HG03432 (cell line): Measurements from ENCODE around the gene ATP10A.

Experiments used
- ATAC-seq: cut with Tn5 transposase; IDR thresholded peaks from one replicate; pipeline ENCODE4 v1.9.1; 2021; ENCODE audit warnings: mild to moderate bottlenecking, moderate library complexity; ENCODE audit not compliant: unreplicated experiment

The ATP10A gene

DNA sequence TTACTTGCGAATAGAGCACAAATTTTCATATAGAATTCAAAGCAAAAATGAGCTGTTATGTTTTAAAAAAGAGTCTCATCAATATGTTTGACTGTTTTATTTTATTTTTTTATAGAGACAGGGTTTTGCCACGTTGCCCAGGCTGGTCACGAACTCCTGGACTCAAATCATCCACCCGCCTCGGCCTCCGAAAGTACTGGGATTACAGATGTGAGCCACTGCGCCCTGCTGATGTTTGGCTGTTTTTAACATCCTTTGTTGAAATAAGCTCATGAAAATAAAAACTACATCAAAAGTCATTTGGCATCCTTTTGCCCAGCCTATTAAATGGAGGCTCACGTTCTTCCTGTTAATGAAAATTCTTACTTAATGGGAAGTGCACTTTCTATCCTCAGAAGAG, 154.7 kb downstream of the ATP10A start:
- ATAC-seq = no peak

DNA sequence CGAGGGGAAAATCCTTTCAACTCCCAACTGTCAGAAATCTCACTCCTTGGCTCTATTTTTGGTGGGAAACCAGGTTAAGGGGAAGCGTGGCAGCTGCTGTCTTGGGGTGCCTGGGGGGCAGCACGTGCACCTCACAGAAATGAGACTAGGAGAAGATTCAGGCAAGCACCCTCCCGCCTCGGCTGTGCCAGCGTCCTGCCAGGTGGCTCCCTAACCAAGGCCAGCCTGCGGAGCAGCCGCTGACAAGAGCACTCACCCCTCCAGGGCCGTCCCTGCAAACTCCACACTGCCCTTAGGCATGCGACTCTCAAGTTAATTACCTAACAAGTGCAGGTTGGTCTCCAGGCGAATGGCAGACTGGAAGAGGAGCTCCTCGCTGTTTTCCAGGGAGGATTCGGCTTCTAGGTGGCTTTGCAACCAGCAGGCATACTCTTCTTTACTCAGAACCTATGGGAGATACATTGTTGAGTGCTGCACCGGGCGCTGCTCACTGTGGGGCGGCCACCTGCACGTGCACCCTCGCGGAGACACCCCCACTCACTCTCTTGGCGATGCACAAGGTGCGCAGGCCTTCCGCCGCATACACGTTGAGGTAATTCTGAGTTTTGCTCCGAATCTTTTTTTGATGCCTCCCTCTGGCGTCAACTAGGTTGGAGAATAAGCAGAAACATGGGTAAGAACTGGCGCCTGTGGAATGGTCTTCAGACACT, 155.3 kb downstream of the ATP10A start:
- no peak for ATAC-seq

DNA sequence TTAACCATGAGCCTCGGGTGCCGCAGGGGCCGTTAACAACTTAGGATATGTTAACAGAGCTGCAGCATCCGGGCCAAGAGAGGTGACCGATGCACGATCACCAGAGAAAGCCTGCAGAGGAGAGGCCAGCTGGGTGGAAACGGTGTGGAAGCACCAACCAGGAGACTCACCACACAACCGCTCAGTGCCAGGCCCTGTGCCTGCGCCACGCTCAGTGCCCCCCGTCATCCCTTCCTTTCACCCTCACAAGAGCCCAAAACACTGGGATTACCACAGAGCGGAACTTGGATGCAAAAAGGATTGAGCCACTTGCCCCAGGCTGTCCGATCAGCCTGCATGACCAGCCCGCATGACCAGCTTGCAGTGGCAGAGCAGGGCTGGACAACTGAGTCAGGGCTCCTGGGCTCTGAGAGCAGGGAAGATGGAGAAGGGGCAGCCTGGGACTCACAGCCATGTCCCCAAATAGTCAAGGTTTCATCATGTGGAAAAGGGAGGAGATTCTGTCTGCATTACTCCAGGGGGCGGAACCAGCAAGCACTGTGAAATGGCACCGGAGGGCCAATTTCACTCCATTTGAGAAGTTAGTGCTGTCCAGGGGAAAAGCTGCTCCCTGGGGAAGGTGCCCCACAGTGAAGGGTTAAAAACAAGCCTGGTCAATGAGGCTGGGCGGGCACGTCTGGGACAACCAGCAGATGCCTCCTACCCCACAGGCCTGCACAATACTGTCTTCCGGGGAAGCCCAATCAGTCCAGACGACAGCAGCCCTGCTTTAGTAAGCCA, 156.8 kb downstream of the ATP10A start:
- ATAC-seq = no peak

DNA sequence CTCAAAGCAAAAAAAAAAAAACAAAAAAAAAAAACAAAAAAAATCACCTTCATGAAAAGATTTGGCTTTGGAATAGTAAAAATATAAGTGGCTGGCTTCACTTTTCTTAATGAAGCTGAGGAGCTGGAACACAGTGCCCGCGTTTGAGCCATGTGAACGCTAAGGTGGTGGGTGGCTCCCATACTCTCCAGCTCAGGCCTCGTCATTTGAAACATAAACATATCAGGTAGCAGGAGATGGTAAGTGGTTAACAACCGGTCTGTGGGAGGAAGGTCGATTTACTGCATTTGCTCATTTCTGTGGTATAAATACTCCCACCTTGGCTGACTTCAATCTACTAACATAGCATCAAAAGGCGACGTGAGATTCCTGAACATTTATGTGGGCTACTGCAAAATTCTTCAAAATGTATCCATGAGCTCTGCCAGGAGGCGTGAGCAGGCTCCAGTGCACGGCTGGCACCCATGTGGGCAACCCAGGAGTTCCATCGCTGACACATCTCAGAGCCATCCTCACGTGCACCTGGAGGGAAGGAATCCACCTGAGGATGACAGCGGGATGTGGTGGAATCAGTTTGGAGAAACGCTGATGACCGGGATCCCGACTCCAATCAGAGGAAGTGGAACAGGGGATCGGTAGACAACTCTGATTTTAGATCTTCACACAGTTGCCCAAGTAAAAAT, 157.6 kb downstream of the ATP10A start:
- ATAC-seq = no peak

DNA sequence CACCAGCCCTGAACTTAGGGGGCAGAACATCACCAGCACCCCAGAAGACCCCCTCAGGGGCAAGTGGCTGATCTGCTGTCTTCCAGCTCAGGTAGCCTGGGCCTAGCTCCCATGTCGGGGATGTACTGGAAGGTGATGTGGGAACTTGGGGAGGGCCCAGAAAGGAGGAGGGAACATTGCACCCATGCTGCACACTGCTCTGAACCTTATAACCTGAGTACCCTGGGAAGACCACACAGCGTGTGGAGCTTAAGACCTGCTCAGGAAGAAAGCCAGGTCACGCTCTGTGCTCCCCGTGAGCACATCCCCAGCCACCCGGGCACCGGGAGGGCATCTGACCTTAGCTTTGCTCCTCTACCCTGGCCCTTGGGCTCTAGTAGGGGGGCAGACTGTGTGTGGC, 159.4 kb downstream of the ATP10A start:
- ATAC-seq = no peak

DNA sequence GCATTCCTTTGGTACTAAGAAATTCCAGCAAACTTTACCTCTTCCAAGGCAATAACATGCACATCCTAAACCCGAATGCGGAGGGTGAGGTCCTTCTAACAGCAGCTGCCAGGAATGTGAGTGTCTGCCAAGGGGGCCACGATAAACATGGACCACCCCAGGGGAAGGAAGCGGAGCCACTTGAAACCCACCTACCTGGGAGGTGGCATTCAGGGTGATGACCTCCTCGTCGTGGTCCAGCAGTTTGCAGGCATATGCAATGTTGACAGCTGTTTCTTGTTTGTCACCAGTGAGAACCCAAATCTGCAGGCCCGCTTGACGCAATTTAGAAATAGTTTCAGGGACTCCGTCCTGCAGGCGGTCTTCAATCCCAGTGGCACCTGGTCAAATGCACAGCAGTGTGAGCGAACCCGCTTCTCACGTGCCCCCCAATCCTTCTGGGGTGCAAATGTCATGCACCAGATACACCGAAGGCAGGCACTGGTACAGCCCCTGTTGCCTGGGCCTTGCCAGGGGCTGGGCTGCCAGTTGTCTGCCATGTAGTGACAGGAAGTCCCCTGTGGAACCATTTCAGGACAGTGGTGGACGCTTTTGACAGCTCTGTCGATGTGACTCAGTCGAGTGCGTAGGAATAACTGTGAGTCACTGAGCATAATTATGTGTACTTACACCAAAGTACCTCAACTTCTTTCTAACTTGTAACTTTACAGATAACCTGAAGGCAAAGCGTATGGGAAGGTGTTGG, 161.2 kb downstream of the ATP10A start:
- no peak for ATAC-seq

DNA sequence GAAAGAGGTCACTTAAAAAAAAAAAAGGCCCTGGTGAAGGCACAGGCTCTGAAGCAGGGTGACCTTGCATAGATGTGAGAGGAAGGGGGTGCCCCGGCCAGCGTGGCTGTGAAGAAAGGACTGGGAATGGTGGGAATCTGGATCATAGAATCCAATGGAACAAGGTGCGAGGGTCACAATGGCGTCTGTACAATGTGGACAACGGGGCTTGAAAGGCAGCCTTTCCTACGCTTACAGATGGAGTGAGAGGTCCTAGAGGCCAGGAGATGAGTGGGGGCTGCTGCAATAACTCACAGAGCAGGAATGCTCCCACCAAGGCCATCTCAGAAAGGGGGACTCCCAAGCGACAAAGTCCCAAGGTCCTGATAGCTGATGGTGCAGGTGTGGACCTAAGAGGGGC, 162.2 kb downstream of the ATP10A start:
- no peak for ATAC-seq

DNA sequence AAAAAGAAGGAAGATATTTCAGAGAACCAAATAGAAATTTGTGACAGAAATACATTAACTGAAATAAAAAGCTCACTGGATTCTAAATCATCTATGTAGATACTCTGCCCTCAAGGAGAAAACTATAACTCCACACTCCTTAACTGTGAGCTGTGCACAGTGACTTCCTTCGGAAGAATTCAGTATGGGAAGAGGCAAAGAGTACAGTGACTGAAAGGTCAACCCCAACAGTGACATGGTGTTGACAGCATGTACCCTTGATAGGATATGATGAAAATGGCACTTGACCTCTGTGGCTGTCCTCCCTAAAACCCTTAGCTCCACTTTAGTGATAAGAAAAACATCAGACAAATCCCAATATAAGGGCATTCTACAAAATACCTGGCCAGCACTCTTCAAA, 165.5 kb downstream of the ATP10A start:
- no peak for ATAC-seq

DNA sequence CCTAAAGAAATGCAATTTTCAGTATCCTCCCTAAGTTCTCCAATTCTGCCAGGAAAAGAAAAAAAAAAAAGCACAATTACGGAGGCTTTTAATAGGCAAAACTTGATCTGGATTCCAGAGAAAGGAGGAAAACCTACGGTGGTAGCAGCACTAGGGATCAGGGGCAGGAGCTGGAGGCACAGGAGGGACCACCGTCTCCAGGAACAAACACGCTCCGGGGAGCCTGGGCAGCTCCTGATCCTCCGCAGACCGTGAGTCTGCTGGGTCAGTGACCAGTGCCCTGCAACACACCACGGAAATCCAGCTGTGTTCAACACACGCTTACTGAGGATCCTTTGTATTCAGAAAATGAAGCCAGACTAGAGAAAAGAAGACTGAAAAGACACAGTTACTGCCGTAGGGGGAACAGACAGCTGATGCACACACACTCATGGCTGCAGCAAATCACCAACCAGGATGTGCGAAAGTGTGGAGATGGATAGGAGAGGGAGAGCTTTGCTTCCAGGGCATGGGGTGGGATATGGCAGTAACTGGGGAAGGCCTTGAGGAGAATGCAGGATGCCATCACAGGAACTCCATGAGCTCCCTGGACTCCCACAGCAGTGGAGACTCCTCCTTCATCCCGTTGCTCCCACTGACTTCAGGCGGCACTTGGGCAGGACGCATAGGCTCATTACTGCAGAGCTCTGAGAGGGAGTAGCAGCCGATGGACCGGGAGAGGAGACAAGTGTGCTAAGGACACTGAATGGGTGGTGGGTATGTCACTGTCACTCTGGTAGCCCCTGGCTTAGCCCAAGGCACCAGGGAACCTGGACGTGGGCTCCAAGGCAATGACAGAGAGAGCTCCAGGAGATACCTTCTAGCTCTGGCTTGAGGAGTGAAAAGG, 167.0 kb downstream of the ATP10A start:
- no peak for ATAC-seq

DNA sequence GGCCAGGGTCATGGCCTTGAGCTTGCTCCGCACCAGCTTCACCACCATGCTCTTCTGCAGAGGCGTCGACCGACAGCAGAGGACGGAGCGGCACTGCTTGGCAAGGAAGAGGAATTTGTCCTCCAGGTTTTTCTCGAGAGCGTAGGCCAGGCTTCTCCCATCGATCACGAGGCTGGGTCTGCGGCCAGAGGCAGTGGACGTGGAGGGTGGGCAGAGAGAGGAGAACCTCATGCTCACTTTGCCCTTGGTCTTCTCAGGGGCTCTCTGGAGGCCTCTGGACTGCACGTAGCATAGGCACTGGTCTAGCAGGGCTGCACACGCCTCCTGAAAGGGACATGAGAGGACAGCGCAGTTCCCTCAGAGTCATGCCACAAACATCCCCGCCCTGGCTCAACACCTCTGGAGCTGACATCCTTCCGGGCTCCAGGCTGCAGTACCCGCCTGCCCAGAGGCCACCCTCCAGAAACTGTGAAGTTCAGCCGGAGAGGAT, 168.3 kb downstream of the ATP10A start:
- no peak for ATAC-seq

DNA sequence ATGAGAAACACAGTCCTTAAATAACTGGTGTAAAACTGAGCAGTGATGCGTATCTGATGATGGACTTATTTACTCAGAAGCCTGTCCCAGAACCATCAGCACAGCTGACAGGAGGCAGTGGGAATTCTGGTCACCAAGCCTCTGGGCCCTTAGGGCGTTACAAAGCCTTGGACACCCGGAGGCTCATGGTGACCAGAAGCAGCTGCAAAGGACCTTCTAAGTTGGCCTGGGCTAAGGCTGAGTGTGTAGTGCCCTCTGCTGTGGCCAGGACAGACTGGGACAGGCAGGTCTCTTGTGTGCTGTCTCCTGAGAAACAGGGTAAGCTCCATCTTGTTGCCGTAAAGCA, 168.9 kb downstream of the ATP10A start:
- no peak for ATAC-seq

DNA sequence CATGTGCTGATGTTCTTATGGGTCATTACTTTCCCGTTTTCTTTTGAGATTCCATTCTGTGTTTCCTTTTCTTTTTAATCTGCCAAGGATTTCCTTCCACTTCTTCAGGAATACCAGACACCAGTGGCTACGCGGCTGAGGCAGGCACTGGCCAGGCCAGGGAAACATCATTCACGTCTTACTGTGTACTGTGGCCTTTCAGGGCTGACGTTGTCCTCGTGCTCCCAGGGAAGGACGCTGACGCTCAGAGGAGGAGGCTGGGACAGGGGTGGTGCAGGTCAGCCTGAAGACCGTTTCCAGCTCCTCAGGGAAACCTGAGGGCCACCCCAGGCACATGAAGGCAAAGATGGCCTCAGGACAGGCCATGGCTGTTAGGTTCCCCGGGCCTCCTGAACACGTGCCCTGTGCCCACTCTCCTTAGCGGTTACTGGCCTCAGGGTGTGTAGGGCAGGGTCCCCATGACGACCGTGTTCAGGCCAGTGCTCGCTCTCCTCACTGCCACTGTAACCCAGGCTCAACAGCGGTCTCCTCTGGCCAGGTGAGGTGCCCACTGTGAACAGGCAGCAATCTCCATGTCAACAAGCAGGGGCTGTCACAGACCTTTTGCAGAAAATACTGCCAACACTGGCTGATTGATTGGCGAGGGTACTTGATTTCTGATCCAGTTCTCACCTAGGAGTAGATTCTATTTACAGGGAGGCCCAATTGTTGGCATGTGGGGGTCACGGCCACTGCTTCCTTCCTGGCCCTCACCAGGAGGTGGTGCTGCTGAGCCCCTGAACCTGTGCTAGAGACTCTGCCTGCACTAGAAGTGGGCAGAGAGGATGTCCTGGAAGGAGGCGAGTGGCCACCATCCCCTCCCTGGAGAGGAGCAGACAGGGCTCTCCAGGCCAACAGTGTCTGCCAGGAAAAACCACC, 169.5 kb downstream of the ATP10A start:
- no peak for ATAC-seq

DNA sequence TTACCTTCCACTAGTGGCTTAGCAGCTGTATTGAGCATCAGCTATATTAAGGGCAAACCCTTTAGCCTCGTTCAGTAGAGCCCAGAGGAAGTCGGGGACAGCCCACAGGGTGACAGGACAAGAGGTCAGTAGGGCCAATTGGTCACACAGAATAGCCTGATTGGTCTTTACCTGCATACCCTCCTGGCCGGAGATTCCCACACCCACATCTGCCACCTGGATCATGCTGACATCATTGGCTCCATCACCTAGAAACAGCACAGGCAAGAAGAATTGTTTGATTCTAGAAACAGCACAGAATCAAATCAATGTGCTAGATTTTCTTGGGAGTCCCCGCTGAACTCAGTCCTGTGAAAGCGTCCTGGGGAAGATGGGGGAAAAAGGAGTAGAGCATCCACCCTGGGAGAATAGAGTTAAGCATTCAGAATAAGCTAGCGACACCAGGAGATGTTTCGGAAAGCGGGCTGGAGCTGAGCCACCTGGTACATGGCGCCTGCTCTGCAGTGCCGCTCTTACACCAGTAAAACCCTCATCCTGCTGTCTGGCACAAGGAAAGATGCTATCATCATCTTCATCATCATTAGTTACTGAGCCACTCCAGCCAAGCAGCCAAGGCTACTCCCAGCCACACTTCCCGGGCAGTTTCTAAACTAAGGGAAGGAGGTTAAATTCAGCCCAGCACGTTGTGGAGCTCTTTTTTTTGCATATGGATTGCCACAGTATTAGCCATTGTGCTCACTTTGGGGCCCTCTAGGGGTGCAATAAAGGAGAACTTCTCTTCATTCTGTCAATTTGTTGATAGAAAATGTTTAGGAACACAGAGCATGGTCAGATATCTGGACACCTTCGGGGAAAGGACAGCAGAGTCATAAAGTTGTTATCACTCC, 171.3 kb downstream of the ATP10A start:
- ATAC-seq = no peak

DNA sequence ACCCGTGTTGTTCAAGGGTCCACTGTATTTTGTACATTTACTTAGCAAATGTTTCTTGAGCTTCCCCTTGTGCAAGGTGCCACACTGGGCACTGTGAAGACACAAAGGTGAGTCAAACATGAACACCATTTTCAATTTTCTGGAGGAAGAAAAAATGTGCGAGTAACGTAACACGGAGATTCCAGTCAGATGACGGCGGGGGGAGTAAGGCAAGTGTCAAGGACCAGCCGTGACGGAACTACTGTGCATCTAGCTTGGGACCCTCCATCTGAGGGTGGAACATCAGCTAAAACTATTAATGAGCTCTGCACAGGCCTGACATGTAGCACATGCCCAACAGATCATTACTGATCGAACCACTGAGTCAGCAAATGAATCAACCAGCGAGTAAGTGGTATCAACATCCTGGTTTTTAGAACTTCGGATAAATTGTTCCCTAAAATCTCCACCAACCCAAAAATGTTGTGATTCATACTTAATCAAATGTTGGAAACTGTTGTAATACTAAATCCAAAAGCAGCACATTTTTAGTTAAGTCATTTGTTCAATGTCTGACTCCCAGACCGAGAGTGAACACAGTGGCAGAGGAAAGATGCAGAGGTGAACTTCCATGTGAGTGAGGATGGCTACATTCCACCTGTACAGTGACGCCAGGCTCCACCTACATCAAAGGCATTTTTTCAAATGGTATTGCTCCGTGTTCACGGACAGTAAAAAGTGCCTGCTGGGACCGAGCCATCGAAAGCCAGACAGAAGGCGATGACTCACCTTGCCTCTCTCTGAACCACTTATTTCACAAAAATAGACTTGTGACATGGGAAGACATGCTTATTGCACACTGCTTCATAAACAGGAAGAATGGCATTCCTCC, 172.2 kb downstream of the ATP10A start:
- no peak for ATAC-seq

DNA sequence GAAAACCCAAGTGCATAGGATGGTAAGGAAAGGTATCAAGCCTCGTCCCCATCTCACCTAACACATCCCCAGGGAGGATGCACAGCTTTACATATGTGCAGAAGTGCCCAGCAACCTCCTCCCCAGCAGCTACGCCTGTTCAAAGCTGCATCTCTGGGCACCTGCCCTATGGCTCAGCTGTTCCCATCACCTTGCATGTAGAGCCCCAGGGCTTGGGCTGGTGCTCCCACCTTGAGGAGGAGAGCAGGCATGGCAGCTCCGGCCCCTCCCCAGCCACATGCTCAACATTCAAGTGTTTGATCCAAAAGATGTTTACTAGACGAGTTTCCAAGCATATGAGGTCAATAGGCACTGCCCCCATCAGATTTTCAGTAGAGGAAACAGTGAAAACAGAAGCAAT, 173.5 kb downstream of the ATP10A start:
- no peak for ATAC-seq

DNA sequence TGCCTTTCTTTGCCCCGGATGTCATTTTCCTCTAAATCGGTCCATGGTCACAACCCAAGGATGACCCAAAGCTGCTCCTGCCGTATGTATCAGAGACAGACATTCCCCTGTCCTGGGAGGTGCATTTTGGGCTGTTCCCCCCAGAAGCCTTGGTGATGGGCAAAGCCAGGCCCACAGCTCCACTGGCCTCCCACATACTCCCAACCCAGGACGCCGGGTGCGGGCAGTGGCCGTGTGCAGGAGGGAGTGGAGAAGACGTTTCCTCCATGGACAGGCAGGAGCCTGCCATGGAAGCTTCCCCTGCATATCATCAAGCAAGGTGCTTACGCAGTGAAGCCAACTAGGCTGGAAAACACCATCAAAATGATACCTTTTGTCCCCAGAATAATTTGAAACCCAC, 175.0 kb downstream of the ATP10A start:
- ATAC-seq = no peak

DNA sequence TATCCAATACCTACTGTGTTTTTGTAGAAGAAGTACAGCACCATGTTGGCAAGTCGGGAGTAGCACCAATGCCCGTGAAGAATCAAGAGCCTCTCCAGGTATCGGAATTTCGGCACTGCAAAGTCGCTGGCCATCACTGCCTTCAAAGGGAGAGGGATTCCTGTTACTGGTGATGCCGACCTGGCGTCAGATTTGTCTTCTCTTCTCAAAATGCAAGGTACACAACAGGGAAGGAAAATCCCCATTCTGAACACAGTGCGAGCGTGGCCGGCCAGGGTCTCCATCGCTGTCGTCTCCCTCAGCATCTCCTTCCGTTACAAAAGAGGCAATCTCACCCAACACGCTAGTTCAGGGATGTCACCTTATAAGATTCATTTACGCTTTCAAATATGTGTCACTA, 175.4 kb downstream of the ATP10A start:
- ATAC-seq = no peak
